CD4-positive, alpha-beta T cell treated with Interleukin-12 subunit alpha and Interleukin-12 subunit beta, for 1 hour (primary cell): ENCODE data around the gene PNPLA7.

Experiments used
- DNase-seq: peaks from one replicate; pipeline ENCODE4 v3.0.0-alpha.2; 2020

Gene PNPLA7

DNA sequence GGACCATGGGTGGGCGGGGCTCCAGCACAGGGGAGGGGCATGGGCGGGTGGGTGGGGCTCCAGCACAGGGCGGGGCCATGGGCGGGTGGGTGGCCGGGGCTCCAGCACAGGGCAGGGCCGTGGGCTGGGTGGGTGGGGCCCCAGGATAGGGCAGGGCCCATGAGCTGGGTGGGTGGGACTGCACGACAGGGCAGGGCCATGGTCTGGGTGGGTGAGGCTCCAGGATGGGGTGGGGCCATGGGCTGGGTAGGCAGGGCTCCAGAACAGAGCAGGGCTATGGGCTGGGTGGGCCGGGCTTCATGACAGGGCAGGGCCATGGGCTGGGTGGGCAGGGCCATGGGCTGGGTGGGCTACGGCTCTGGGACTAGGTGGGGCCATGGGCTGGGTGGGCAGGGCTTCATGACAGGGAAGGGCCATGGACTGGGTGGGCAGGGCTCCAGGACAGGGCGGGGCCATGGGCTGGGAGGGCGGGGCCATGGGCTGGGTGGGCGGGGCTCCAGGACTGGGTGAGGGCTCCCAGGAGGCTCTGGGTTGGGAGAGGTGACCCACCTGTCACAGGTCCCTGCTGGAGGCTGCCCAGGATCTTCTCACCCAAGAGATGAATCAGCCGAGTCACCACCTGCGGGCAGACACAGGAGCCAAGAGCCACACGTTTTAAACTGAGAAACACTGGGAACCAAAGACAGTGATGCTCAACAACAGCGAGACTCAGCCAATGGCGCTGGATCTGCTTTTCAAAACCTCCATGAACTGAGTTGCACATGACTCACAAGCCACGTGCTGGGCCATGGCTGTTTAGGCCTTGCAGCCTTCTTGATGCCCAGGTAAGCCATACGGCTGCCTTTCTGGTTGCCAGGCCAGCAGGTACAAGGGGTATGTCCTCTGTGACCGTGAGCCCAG, 57.5 kb downstream of the PNPLA7 start:
- DNase-seq: peak; percentile 13

DNA sequence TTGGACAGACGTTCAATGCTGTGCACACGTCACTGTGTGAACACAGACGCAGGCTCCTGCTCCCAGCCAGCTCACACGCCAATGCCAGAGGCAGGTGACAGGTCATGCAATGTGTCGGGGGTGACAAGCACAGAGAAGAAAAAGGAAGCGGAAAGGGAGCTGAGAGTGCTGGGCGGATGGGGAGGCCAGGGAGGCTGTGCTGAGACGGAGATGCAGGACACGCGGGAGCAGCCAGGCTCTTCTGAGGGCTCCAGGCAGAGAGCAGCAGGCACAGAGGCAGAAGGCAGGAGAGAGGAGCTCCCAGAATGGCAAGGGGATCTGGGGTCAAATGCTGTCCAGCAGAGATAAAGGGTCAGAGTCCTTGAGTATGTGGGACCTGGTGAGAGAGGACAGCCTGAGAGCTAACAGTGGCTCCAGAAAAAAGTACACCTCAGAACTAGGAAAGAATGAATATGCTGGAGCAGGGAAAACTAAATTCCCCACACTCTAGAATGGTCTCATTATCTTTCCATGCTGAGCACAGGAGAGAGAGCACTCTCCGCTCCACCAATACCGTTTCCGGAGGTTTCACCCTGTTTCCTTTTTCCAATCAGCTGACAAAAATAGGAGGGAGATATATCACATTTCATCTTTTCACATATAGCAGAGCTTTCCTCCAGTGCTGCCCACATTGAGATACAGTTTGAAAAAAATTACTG, 58.3 kb downstream of the PNPLA7 start:
- DNase-seq: no peak

DNA sequence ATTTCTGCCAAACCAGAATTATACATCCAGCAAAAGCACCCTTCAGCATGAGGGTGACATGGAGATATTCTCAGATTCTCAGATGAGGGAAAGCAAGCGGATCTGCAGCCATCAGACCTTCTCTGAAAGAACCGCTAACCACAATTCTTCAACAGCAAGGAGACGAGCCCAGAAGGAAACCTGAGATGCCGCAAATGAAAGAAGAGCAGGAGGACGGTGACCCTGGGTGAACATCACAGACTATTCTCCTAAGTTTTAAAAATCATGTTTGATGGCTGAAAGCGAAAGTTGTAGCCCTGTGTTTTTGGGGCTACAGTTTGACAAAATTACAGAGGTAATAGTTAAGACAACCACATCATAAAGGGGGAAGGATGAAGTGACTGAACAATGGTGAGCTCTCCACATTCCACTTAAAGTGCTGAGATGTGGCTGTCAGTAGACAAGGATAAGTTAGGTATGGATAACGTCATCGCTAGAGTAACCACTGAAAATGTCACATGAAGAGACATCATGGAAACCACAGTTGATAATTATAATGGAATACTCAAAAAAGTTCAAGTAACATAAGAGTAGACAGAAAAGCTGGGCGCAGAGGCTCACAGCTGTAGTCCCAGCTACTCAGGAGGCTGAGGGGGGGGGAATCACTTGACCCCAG, 59.5 kb downstream of the PNPLA7 start:
- no peak for DNase-seq

DNA sequence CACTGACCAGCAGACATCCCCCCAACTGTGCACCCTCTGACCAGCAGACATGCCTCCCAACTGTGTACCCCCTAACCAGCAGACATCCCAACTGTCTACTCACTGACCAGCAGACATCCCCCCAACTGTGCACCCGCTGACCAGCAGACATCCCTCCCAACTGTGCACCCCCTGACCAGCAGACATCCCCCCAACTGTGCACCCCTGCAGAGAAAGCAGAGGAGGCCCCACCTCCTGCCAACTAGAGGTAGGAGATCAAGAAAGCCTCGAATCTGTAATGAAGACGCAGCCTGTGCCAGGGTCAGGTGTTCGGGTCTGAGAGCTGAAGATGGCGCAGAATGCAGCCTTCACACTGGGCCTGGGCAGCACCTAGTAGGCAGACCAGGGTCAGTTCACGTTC, 61.3 kb downstream of the PNPLA7 start:
- no peak for DNase-seq

DNA sequence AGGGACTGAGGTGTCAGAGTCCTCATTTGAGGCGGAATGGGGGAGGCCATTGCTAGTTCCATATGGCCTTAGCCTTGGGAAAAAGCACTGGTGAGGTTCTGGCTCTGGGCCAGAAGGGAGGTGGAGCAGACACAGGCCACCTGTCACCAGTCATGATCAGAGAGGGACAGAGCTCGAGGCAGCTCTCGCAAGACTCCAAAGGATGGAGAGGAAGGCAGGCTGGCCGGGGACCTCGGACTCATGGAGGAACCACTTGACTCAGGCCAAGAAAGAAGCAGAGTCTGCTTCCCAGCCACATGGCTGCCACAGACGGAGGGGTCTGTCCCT, 61.9 kb downstream of the PNPLA7 start:
- no peak for DNase-seq

DNA sequence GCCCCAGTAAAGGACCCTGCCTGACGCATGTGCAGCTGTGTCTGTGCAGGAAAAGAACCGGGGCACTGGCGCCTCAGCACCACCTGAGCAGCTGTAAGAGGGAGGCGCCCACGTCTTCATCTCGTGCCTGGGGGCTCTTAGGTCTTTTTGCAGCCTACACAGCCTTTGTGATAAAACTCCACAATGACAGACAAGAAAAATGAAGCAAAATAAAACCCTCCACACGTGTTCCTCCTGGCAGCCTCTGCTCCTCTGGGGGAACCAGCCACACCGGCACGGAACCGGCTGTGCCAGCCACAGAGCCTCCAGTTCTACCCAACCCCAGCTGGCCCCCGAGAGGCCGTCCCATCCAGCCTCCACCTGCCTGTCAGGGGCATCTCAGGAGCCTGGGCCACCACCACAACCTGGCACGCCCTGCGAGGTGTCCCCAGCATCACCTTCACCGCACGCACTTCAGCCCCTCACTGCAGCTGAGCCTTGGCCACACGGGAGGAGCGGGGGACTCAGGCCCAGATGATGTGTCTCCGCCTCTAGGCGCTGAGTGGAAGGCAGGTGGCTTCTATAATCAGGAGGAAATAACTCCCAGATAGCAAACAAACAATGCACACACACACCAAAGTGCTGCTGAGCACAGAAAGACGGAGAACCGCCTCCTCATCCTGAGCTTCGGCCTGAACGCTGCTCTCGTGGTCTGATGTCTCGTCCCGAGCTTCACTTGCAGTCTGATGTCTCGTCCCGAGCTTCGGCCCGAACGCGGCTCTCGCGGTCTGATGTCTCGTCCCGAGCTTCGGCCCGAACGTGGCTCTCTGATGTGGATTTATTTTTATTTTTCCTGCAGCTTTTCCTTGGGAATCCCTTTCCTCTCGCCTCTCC, 62.5 kb downstream of the PNPLA7 start:
- DNase-seq: no peak

DNA sequence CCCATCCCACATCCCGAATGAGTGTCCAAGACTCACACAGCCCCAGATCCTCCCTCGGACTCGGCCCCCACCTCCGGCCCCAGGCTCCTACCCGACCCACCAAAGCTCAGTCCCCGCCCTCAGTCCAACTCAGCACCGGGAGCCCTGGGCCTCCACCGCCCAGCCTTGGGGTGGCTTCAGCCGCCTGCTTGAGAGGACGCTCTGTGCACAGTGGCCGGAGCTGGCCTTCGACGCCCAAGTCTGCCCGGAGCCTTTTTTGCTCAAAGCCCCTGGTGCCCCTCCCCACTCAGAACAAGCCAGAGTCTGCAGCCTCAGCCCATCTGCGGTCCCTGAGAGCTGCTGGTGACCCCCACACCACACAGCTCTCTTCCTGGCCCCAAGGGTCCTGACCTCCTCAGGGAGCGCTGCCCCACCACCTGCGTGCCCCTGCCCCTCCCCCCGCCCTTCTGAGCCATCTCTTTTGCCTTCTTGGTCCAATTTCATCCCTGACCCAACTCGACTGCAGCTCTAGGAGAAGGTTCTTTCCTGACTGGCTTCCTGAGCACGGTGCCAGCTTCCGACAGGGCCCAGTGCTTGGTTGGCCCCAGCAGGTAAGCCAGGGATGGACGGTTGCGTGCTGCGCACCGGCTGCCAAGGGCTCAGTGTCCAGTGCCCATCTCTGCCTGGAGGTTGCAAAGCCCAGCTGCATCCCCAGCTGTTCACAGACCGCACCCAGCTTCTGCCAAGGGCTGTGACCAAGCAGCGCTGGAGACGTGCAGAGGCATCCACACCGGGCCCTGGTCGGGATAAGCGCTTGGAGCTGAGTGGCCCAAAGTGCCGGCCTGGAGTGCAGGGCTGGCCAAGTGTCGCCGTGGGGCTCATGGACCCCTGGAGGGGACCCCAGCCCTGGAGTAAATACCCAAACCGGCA, 63.4 kb downstream of the PNPLA7 start:
- DNase-seq: no peak

DNA sequence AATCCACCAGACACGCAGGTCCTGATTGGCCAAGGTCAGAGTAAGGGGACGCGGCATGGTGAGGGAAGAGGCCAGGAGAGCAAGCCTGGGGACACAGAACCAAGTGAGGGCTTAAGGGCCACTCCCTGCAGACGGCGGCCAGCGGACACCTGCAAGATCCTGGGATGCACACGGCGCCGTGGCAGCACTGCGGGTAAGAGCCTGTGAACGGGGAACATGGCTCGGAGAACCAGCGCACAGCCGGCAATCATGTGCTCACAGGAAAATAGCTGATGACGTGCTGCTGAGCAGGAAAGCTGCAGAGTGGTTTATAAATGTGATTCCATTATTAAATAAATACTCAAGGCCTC, 64.1 kb downstream of the PNPLA7 start:
- DNase-seq: no peak

DNA sequence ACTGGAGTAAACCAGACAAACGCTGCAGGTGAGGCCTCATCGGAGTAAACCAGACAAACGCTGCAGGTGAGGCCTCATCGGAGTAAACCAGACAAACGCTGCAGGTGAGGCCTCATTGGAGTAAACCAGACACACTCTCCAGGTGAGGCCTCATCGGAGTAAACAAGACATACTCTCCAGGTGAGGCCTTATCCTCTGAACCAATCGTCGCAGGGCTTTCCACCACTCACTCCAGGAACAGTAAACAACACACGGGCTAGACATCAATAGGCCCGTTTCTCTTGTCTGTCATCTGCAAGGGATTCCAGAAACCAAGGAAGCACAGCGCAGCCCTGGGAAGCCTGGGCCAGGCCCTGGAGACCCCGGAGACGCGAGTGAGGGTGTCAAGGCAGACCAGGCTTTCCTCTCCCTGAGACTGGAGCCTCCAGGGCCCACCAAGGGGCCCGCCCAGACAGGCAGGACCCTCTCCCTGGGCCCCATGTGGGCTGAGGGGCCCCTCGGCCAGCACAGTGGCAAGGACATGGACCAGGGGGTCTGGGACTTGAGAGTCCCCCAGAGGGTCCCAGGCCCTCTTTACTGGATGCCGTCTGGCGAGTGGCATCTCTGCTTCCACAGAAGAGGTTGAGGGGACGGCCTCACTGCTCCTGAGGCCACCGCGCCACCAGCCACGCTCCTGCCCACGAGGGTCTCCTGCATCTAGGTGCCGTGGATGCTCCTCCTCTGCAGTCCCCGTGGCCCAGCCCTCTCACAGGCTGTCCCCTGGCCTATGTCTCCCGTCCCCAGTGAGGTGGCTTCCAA, 64.7 kb downstream of the PNPLA7 start:
- DNase-seq: no peak

DNA sequence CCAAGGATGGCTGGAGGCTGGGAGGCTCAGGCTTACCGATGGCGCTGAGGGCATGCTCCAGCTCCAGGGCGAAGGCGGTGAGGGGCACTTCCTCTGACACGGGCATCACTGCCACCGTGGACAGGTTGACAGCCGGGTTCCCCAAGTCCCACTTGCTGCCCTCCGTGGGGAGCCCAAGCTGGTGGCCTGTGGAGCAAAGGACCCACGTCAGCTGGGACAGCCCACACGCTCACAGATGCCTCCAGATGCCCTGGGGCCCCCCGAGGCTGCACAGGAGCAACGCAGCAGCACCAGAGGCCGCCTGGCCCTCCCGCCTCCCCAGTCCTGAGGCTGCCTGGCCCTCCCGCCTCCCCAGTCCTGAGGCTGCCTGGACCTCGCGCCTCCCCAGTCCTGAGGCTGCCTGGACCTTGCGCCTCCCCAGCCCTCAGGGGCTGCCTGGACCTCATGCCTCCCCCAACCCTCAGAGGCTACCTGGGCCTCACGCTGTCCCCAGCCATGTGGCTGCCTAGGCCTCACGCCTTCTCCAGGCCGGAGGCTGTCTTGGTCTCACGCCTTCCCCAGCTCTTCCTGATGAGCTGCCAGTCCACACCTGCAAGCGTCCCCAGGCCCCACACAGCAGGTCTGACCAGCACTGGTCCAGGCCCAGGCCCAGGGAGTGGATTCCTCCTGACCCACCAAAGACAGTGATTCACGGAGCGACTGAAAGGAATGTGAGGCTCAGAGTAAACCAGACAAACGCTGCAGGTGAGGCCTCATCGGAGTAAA, 65.5 kb downstream of the PNPLA7 start:
- no peak for DNase-seq

DNA sequence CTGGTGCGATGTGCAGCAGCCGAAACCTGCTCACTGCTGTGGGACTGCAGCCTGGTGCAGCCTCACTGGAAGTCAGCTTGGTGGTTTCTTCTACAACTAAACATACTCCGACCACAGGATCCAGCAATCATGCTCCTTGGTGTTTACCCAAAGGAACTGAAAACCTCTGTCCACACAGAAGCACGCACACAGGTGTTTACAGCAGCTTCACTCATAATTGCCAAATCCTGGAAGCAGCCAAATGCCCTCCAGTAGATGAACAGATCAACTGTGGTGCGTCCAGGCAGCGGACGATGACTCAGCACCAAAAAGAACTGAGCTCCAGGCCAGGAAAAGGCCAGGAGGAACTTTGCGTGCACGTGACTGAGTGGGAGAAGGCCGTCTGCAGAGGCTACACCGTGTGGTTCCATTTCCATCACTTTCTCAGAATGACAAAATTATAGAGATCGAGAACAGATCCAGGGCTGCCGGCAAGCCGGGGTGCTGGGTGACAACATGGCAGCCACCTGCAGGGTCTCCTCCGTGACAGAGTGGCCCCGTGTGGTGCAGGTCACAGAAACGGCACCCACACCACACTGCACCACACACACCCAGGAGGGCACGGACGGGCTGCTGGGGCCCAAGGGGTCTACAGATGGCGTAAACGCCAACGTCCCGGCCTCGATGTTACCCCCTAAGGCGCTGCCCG, 68.0 kb downstream of the PNPLA7 start:
- no peak for DNase-seq

DNA sequence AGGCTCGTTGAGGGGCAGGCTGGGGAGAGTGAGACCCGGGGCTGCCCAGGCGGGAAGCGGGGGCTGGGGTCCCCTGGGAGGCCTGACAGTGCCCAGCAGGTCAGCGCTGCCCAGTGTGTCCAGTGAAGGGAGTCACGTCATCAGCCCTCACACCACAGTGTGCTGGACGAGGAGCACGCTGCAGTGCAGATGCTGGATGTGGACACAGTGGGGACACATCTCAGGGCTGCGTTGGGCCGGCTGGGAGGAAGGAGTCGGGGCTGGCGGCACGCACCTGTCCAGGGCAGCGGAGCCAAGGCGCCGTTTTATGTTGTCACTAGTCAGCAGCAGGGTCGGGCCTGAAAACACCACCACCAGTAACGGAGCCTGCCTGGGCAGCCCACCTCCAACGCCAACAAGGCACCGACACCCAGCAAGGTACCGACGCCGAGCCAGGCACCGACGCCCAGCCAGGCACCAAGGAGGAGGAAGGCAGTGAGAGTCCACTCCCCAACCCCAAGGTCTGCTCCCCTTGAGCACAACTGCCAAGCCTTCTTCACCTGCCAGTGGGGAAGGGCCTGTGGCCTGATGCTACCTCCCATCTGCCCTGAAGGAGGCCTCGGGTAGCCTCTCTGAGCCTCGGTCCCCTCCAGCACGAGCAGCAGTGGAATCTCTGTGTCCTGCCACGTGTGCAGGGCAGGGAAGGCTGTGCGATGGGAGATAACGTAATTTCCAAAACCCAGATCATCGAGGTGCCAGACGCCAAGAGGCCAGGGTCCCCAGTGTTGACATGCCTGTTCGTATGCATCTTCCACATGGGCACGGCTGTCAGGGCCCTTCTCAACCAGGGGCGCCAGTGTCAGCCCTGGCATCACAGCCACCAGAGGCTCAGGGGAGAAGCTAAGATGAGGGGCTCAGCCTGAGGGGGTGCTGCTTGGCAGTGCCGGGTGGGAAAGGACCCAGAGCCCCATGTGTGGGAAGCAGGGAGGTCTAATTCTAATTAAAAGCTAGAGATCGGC, 69.2 kb downstream of the PNPLA7 start:
- DNase-seq: no peak

DNA sequence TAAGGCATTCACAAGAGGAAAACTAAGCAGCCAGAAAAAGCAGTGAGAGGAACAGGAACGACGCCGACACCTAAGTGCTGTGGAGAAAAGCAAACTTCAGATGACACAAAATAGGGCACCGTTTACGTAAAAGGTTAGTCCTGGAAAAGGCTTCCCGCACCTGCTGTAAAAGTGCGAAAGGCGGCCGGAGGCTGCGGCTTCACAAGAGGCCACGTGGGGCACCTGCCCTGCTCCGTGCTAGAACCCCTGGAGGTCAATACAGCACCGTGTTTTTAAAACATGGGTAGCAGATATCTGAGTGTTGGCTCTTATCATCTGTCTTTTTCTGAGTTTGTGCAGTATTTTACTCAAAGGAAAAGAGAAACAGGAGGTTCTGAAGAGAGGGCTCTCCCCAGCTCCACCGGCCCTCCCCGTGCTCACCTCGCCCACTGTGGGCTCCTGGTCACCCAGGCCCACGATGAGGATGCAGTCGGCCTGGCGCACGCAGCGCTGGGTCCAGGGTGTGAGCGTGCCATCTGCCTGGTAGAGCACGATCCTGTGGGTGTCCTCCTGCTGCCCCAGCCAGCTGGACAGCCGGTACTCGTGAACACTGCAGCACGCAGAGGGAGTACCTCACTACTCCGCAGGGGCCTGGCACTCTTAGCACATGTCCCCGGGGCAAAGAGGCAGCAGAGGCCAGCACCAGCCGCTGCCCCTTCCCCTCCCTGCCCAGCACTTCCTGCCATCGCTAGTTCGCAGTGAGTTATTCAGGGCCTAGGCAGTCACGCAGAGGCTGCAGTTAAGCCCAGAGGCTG, 70.1 kb downstream of the PNPLA7 start:
- no peak for DNase-seq

DNA sequence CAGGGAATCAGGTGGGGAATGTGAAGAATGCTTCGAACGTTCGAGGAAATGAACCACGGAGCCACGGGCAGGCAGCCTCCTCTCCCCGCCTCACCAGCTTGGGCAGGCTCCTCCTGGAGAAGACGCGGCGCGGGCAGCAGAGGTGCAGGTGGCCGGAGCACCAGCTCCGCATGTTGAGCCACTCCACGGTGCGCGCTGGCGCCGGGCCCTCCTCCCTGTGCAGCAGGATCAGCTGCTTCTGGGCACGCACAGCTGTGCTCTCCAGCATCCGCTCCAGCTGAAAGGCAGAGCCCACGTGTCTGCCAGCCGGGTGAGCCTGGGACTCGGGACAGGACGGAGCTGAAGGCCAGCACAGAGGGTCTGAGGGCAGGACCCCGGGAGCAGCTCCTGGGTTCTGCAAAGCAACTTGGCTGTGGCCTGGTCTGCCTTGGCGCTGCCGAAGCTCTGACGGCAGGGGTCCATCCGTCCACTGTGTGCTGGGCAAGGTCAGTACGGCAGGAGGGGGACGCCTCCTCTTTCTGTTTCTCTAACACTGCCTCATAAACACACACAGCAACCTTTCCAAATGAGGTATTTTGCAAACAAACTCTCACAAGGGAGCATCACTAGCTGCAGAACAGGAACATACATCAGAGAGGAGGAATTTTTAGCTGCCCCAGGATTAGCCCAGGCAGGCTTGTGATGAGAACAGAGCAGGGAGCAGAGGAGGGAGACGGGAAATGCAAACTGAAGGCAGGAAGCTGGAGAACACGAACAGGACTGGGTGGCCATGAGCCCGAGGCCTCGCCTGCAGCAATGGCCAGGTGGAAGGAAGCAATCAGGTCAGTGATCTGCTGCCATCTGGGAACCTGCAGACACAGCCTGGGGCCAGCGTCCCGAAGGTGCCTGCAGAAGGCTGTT, 71.0 kb downstream of the PNPLA7 start:
- no peak for DNase-seq

DNA sequence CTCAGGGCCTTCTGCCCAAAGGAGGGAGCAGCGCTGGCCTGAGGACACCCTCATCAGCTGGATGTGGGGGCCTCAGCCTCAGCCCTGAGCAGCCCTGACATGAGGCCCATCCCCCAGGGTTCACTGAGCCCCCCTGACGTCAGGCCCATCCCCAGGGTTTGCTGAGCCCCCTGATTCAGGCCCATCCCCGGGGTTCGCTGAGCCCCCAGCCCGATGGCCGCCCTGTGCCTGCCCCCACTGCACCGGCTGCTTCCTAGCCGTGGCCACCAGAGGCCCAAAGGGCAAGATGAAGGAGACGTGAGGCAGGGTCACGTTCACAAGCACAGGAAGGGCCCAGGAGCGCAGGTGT, 71.6 kb downstream of the PNPLA7 start:
- no peak for DNase-seq

DNA sequence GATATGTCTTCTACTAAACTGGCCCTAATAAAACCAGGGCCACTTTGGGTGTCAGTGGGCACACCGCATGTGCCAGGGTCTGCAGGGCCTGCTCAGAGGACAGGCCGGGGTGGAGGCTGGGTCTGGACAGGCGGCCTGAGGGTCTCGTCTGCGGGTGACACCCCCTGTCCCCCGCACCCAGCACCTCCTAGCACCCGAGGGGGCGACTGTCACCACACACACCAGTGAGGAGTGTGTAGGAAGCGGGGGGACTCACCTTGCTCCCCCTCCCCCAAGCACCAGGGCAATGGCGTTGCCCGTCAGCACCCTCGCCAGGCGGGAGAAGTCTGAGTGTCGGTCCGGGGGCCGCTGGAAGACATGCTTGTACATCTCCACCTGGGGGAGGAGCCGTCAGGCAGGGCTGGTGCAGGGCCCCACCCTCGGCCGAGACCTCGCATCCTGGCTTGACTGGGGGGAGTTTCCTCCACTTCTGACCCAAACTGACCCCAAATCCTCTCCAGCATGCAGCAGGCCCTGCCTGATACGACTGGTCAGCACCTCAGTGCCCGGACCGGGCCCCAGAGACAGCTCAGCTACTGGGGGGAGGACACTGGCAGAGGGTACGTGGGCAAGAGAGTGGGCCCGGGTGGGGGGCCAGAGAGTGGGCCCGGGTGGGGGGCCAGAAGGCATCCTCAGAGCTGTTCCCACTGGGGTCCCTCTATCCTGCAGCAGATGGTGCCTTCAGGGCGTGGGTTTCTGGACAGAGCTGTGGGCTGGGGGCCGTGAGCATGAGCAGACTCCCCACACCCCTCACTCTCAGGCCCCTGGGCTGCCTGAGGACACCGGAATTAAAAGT, 72.2 kb downstream of the PNPLA7 start:
- DNase-seq: no peak
